ENCODE results near the gene GGA3.
A peak's percentile ranks its signal among the peaks of the same experiment; 100 is the strongest.
"Not testable (repeated sequence)": the region's sequence is repeated elsewhere in the genome, so short reads cannot be mapped to it uniquely, and the experiment has no call there.

GGA3 gene

DNA sequence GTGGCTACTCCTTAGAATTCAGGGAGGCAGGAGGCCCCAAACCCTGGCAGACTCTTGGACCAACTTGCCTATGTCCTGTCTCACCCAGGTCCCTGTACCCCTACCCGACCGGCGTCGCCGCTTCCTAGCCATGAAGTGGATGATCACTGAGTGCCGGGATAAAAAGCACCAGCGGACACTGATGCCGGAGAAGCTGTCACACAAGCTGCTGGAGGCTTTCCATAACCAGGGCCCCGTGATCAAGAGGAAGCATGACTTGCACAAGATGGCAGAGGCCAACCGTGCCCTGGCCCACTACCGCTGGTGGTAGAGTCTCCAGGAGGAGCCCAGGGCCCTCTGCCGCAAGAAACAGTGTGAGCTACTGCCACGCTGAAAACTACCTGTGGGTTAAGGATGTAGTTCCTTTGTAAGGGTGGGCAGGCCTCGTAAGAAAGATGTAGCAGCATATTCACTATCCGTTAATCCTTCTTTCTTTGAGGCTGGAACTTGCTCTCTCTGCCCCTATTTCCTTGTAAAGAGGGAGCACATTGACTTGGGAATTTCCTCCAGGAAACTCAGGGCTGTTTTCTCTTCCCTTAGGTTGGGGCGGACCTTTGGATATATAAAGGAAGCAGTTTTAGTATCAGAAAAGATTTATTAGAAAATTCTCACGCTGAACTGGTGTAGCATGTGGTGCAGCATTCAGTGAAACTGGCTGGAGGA is 4.4 kb upstream of the GGA3 start:
- H3K27ac Mint-ChIP-seq, result no peak overlapping the region
- TF ChIP-seq, protein P1, sequence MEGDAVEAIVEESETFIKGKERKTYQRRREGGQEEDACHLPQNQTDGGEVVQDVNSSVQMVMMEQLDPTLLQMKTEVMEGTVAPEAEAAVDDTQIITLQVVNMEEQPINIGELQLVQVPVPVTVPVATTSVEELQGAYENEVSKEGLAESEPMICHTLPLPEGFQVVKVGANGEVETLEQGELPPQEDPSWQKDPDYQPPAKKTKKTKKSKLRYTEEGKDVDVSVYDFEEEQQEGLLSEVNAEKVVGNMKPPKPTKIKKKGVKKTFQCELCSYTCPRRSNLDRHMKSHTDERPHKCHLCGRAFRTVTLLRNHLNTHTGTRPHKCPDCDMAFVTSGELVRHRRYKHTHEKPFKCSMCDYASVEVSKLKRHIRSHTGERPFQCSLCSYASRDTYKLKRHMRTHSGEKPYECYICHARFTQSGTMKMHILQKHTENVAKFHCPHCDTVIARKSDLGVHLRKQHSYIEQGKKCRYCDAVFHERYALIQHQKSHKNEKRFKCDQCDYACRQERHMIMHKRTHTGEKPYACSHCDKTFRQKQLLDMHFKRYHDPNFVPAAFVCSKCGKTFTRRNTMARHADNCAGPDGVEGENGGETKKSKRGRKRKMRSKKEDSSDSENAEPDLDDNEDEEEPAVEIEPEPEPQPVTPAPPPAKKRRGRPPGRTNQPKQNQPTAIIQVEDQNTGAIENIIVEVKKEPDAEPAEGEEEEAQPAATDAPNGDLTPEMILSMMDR (IDR thresholded peaks at IDR 0.05), result no peak
- peaks cover 23% of the 10 kb centered on the region for H3K36me3 Mint-ChIP-seq (ENCODE audit: low read depth)
- peaks cover 34% of the 10 kb centered on the region for H3K4me1 Mint-ChIP-seq
- H3K27me3 Mint-ChIP-seq (ENCODE audit: low read depth, poor library complexity), result peaks cover 3% of the 10 kb centered on the region
- no peaks in the 10 kb centered on the region for H3K9me3 Mint-ChIP-seq
- no peak for DNase-seq
- no peak overlapping the region for H3K4me3 Mint-ChIP-seq

DNA sequence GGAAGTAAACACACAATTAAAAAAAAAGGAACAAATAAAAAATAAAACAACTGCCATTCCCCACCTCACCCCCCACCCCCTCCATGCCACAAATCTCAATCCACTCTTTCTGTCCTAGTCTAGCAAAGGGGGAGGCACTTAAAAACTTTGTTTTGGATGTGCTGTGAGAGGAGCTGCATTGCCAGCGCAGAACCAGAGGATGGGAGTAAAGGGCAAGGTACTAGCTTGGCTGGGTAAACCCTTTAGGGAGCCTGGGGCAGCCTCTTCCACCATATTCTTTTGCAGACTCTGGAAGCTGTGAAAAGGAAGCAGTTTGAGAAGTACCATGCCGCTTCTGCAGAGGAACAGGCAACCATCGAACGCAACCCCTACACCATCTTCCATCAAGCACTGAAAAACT is 1.6 kb upstream of the GGA3 start:
- no peaks in the 10 kb centered on the region for H3K9me3 Mint-ChIP-seq
- peaks cover 46% of the 10 kb centered on the region for H3K4me1 Mint-ChIP-seq
- DNase-seq, result no peak
- TF ChIP-seq, protein P1 (IDR thresholded peaks at IDR 0.05), result no peak
- peaks cover 3% of the 10 kb centered on the region for H3K27me3 Mint-ChIP-seq (ENCODE audit: low read depth, poor library complexity)
- H3K27ac Mint-ChIP-seq, result peak overlapping the region; percentile 100
- peaks cover 23% of the 10 kb centered on the region for H3K36me3 Mint-ChIP-seq (ENCODE audit: low read depth)
- peak overlapping the region; percentile 96 for H3K4me3 Mint-ChIP-seq

DNA sequence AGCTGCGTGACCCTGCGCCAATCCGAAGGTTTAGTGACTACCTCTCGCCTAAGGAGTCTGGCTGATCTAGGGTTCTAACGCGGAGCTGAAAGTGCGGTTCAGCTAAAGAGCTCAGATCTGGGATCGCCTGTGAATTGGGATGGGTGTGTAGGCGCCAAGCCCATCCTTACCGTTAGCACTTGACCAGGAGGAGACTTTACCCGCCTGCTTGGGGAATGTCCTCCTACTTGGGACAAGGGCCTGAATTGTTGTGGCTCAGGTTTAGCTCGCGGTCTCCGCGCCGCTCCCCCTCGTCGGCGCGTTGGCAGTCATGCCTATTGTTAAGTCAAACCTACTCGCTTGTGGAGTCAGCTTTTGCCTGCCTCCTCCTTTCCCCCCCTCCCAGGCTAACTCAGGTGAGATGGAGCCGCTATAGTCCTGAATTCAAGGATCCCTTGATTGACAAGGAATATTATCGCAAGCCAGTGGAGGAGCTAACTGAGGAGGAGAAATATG is 753 bp upstream of the GGA3 start:
- peaks cover 21% of the 10 kb centered on the region for H3K36me3 Mint-ChIP-seq (ENCODE audit: low read depth)
- H3K4me3 Mint-ChIP-seq, result peak overlapping the region; percentile 96
- peaks cover 3% of the 10 kb centered on the region for H3K27me3 Mint-ChIP-seq (ENCODE audit: low read depth, poor library complexity)
- H3K27ac Mint-ChIP-seq, result peak overlapping the region; percentile 100
- DNase-seq, result no peak
- H3K9me3 Mint-ChIP-seq, result no peaks in the 10 kb centered on the region
- TF ChIP-seq, protein P1 (IDR thresholded peaks at IDR 0.05), result no peak
- H3K4me1 Mint-ChIP-seq, result peaks cover 42% of the 10 kb centered on the region

DNA sequence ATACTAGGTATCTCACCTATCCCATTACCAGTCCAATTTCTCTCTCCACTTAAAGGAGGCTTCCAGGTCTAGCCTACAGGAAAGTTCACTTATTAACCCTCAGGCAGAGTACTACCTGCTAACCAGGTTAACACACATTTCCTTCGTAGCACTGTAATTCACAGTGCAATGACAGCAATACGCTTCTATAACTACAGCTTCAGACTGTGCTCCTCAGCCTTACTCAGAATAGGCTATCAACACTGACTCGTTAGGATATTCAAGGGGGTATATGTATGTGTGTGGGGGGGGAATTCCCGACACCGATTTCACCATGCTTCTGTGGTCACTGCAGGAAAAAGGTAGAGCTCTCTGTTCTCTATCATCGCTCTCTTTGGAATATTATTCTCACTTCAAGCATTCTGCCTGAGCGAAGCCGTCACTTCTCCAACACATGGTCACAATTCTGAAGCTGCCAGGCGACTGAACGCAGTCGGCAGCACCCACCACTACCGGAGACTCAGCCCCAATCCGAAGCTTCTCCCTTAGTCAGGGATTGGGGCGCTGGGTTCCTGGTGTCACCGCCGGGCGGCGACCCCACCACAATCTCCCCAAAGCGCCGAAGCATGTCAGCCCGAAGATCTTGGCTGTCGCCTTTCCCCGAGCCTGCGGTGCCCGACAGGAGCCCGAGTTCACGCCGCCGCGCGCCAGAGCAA is 618 bp downstream of the GGA3 start:
- H3K27ac Mint-ChIP-seq, result peak overlapping the region; percentile 100
- H3K27me3 Mint-ChIP-seq (ENCODE audit: low read depth, poor library complexity), result peaks cover 3% of the 10 kb centered on the region
- peaks cover 45% of the 10 kb centered on the region for H3K4me1 Mint-ChIP-seq
- peak overlapping the region; percentile 96 for H3K4me3 Mint-ChIP-seq
- TF ChIP-seq, protein P1 (IDR thresholded peaks at IDR 0.05), result no peak
- H3K36me3 Mint-ChIP-seq (ENCODE audit: low read depth), result peaks cover 18% of the 10 kb centered on the region
- no peaks in the 10 kb centered on the region for H3K9me3 Mint-ChIP-seq
- no peak for DNase-seq

DNA sequence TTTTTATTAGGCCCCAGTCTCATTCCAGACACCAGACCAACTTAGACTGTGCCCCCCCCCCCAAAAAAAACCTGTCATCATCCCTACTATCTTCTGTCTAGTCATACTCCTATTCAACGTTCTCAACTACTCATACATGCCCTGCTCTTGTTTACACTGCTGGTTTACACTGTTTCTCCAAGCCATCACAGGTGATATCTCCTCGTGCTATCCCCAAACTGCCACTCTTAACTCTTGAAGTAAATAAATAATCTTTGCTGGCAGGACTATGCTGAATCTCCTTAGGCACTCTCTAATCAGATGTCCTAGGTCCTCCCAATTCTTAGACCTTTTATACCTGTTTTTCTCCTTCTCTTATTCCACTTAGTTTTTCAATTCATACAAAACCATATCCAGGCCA is 4.2 kb downstream of the GGA3 start:
- peaks cover 34% of the 10 kb centered on the region for H3K4me1 Mint-ChIP-seq
- H3K9me3 Mint-ChIP-seq; H3K4me3 Mint-ChIP-seq; H3K27me3 Mint-ChIP-seq (ENCODE audit: low read depth, poor library complexity); H3K27ac Mint-ChIP-seq; H3K36me3 Mint-ChIP-seq (ENCODE audit: low read depth); DNase-seq: not testable (repeated sequence)

DNA sequence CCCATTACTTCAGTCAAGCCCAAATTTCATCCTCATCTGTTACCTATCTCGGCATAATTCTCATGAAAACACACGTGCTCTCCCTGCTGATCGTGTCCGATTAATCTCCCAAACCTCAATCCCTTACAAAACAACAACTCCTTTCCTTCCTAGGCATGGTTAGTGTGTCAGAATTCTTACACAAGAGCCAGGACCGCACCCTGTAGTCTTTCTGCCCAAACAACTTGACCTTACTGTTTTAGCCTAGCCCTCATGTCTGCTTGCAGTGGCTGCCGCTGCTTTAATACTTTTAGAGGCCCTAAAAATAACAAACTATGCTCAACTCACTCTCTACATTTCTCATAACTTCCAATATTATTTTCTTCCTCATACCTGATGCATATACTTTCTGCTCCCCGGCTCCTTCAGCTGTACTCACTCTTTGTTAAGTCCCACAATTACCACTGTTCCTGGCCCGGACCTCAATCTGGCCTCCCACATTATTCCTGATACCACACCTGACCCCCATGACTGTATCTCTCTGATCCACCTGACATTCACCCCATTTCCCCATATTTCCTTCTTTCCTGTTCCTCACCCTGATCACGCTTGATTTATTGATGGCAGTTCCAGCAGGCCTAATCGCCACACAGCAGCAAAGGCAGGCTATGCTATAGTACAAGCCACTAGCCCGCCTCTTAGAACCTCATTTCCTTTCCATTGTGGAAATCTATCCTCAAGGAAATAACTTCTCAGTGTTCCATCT is 5.3 kb downstream of the GGA3 start:
- H3K4me3 Mint-ChIP-seq, H3K27ac Mint-ChIP-seq: not testable (repeated sequence)

More for the DNA sequence above, 5.3 kb downstream of the GGA3 start:
- H3K36me3 Mint-ChIP-seq (ENCODE audit: low read depth); H3K27me3 Mint-ChIP-seq (ENCODE audit: low read depth, poor library complexity); DNase-seq; H3K9me3 Mint-ChIP-seq: not testable (repeated sequence)
- H3K4me1 Mint-ChIP-seq, result peaks cover 32% of the 10 kb centered on the region

All from nephron progenitor cell (in vitro differentiated cells).